Type B pancreatic cell (in vitro differentiated cells): ENCODE results near the gene STK33. TPM values are rescaled to one million over a fixed set of nuclear protein-coding genes. Genes with fewer than 3 reads are reported as not detected.

ENCODE experiments used
- DNase-seq: peaks from one replicate; pipeline ENCODE4 v3.0.0; 2021; ENCODE audit warnings: mixed read lengths; ENCODE audit not compliant: unreplicated experiment; ENCODE audit errors: extremely low spot score
- H3K27ac Mint-ChIP-seq: 2 replicates; pipeline ENCODE4 v1.8.0; 2021; ENCODE audit warnings: mild to moderate bottlenecking, mixed read lengths
- H3K27me3 Mint-ChIP-seq: 2 replicates; pipeline ENCODE4 v1.8.0; 2021; ENCODE audit warnings: mixed read lengths
- H3K36me3 Mint-ChIP-seq: 2 replicates; pipeline ENCODE4 v1.8.0; 2021; ENCODE audit warnings: mixed read lengths
- H3K4me1 Mint-ChIP-seq: one replicate; pipeline ENCODE4 v1.8.0; 2021; ENCODE audit warnings: mixed read lengths; ENCODE audit not compliant: unreplicated experiment
- H3K4me3 Mint-ChIP-seq: 2 replicates; pipeline ENCODE4 v1.8.0; 2021; ENCODE audit warnings: mild to moderate bottlenecking, mixed read lengths
- H3K9me3 Mint-ChIP-seq: 2 replicates; pipeline ENCODE4 v1.8.0; 2021; ENCODE audit warnings: mixed read lengths
- total RNA-seq: library from RNA; stranded (reverse); gene quantifications from 2 replicates; pipeline ENCODE4 v1.2.1, GENCODE V29; 2021; ENCODE audit warnings: low replicate concordance
- TF ChIP-seq, protein P1 (sequence below): fragments of 200-600 bp; sonication (generic); conservative IDR thresholded peaks from 2 replicates; pipeline ENCODE4 v1.5.0; 2021; ENCODE audit warnings: antibody characterized with exemption, mild to moderate bottlenecking

STK33 gene
- total RNA-seq, 1 donor from 2014 or later: 20.3 TPM

DNA sequence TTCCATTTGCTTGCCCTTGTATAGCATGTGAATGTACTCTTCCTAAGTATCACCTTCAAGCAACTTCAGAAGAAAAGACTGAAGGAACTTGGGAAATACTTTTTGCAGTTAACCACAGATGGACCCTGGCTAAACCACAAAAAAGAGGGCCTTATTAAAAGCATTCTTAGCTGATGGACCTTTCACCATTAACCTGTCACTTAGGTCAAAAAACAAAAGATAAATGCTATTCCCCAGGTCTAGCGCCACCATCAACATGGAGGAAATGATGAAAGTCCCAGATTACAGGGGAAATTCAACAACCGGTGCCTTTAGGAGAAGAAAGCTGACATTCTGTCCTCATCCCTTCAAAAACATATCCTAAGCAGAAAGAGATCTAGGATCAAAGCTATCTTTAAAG is 29.5 kb downstream of the STK33 start:
- Mint-ChIP-seq H3K27ac (no peak overlapping the region), H3K9me3 (peaks cover 6% of the 10 kb centered on the region), H3K4me1 (peaks cover 4% of the 10 kb centered on the region), H3K36me3 (peaks cover 5% of the 10 kb centered on the region), H3K4me3 (no peak overlapping the region), H3K27me3 (no peaks in the 10 kb centered on the region)
- no peak for DNase-seq
- TF ChIP-seq, protein P1, sequence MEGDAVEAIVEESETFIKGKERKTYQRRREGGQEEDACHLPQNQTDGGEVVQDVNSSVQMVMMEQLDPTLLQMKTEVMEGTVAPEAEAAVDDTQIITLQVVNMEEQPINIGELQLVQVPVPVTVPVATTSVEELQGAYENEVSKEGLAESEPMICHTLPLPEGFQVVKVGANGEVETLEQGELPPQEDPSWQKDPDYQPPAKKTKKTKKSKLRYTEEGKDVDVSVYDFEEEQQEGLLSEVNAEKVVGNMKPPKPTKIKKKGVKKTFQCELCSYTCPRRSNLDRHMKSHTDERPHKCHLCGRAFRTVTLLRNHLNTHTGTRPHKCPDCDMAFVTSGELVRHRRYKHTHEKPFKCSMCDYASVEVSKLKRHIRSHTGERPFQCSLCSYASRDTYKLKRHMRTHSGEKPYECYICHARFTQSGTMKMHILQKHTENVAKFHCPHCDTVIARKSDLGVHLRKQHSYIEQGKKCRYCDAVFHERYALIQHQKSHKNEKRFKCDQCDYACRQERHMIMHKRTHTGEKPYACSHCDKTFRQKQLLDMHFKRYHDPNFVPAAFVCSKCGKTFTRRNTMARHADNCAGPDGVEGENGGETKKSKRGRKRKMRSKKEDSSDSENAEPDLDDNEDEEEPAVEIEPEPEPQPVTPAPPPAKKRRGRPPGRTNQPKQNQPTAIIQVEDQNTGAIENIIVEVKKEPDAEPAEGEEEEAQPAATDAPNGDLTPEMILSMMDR: no peak

DNA sequence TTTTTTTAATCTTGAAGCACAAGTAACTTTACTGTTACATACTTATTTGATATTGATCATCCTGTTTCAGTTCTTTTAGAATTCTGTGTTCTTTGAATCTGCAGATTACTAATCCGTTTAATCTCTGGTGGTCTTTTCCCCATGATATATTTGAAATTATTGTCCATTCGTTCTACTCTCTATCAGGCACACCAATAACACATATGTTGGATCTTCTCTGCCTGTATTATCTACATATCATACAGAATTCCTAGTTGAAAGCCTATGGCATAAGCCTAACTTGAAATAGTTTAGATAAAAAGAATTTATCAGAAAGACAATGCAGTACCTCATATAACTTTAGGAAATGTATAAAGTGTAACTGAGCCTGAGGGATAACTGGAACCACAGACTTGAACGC is 32.6 kb downstream of the STK33 start:
- Mint-ChIP-seq H3K9me3 (peaks cover 6% of the 10 kb centered on the region), H3K27ac (no peak overlapping the region), H3K27me3 (peaks cover 1% of the 10 kb centered on the region), H3K36me3 (peaks cover 5% of the 10 kb centered on the region), H3K4me3 (no peak overlapping the region), H3K4me1 (peaks cover 3% of the 10 kb centered on the region)
- no peak for DNase-seq
- TF ChIP-seq, protein P1: no peak

DNA sequence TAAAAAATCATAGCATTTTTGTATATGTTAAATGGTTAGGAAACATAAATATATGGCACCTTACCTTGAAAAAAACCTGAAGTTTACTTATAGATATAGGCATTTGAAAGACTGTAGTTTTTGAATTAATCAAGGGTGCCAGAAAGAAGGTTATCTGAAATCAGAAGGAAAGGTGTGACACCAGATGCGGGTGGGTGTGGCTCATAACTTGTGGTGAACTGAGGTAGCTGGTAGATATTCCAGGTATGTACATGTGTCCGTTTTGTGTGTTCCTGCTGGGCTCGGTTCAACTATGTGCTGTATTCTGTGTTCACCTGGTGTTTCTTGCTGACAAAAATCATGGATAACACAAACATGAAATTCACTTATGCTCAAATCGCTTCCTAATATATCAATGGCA is 35.6 kb downstream of the STK33 start:
- H3K4me3 Mint-ChIP-seq: no peak overlapping the region
- no peak overlapping the region for H3K27ac Mint-ChIP-seq
- H3K27me3 Mint-ChIP-seq: peaks cover 3% of the 10 kb centered on the region
- peaks cover 8% of the 10 kb centered on the region for H3K36me3 Mint-ChIP-seq
- H3K4me1 Mint-ChIP-seq: no peaks in the 10 kb centered on the region
- H3K9me3 Mint-ChIP-seq: peaks cover 6% of the 10 kb centered on the region
- TF ChIP-seq, protein P1: no peak
- no peak for DNase-seq

DNA sequence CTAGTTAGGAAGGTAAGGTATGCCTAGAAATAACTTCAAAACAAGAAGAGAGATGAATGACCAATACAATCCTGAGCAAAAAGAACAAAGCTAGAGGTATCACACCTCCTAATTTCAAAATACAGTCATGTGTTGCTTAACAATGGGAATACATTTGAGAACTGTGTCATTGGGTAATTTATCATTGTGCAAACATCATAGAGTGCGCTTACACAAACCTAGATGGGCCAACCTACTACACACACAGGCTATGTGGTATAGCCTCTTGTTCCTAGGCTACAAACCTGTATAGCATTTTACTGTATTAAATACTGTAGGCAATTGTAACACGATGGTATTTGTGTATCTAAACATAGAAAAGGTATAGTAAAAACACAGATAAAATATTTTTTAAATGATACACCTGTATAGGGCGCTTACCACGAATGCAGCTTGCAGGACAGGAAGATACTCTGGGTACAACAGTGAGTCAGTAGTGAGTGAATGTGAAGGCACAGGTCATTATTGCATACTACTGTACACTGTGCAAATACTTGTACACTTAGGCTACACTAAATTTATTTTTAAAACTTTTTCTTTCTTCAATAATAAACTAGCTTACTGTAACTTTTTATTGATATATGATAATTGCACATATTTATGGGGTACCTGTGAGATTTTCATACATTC is 48.2 kb downstream of the STK33 start:
- H3K4me1 Mint-ChIP-seq: no peaks in the 10 kb centered on the region
- TF ChIP-seq, protein P1: no peak
- H3K27ac Mint-ChIP-seq: no peak overlapping the region
- H3K4me3 Mint-ChIP-seq: no peak overlapping the region
- no peaks in the 10 kb centered on the region for H3K36me3 Mint-ChIP-seq
- no peak for DNase-seq
- no peaks in the 10 kb centered on the region for H3K27me3 Mint-ChIP-seq
- no peaks in the 10 kb centered on the region for H3K9me3 Mint-ChIP-seq

DNA sequence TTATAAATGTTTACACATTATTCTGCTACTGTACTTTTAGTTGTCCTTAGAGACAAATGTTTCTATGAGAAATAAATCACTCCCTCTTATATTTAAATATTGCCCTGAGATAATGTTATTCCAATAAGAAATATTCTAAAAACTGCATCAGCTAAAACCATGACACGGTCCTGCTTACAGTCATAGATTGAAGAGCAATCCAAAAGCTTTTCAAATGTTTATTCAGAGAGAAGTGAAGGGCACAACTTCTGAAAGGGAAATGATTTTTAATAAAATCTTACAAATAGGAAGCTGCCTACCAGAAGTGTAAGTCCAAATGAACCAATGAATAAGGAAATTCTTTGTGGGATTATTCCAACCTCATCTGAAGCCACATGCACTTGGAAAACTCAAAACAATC is 49.2 kb downstream of the STK33 start:
- Mint-ChIP-seq H3K27me3 (no peaks in the 10 kb centered on the region), H3K27ac (no peak overlapping the region), H3K4me3 (no peak overlapping the region), H3K36me3 (no peaks in the 10 kb centered on the region), H3K9me3 (no peaks in the 10 kb centered on the region), H3K4me1 (no peaks in the 10 kb centered on the region)
- TF ChIP-seq, protein P1: no peak
- DNase-seq: no peak

DNA sequence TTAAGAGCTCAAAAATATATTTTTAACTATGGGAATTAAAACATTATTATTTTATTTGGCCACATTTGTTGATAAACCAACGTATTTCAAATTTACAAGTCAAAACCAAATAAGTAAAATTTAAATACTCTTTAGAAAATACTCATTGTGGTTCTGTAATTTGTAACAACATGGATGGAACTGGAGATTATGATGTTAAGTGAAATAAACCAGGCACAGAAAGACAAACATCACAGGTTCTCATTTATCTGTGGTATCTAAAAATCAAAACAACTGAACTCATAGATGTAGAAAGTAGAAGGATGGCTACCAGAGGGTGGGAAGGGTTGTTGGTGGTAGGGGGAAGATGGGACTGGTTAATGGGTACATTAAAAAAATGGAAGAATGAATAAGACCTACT is 50.8 kb downstream of the STK33 start:
- no peaks in the 10 kb centered on the region for H3K4me1 Mint-ChIP-seq
- TF ChIP-seq, protein P1: no peak
- no peak overlapping the region for H3K4me3 Mint-ChIP-seq
- no peaks in the 10 kb centered on the region for H3K9me3 Mint-ChIP-seq
- no peaks in the 10 kb centered on the region for H3K27me3 Mint-ChIP-seq
- H3K27ac Mint-ChIP-seq: no peak overlapping the region
- DNase-seq: no peak
- H3K36me3 Mint-ChIP-seq: no peaks in the 10 kb centered on the region
